OCI-M2 (cell line): Measurements from ENCODE around the gene PAQR3.

Source experiments
- DNase-seq: peaks from one replicate; lab custom pipeline; 2025; ENCODE audit not compliant: unreplicated experiment; lab: John Stamatoyannopoulos, UW

Gene PAQR3, protein sequence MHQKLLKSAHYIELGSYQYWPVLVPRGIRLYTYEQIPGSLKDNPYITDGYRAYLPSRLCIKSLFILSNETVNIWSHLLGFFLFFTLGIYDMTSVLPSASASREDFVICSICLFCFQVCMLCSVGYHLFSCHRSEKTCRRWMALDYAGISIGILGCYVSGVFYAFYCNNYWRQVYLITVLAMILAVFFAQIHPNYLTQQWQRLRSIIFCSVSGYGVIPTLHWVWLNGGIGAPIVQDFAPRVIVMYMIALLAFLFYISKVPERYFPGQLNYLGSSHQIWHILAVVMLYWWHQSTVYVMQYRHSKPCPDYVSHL

GRCh38 chr4:78938868-78939666 is at the start of gene PAQR3:
TSS of gene PAQR3 (minus strand) at chr4:78939438. CDS start at chr4:78939224, 214 bp downstream.
- peak; percentile 19 for DNase-seq

DNA sequence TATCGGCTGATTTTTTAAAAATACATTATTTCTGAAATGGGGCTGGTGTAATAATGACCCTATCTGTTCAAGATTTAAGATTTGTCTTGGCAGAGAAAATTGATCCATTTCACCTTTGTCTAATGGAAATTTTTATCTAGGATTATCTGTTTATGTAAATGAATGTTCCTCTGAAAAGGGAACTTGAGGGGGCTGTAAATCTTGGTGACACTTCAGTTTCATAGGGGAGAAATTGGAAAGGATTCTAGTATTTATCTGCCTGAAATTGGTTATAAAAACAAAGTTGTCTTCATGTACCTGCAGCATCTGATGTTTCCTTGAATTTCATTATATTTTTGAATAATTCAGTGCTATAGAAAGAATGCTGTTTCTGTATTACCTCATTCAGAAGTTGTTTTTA is 48.4 kb upstream of the PAQR3 start:
- DNase-seq = no peak

GRCh38 chr4:78984593-78984992 is 45.4 kb upstream of the PAQR3 start:
- DNase-seq = no peak

GRCh38 chr4:78975865-78976264 is 36.6 kb upstream of the PAQR3 start:
- DNase-seq = no peak

- no peak for DNase-seq
Measured at GRCh38 chr4:78971776-78972175, 32.5 kb upstream of the PAQR3 start.

- no peak for DNase-seq
Measured at GRCh38 chr4:78971326-78971725, 32.1 kb upstream of the PAQR3 start.

GRCh38 chr4:78962597-78963115 is 23.4 kb upstream of the PAQR3 start:
- DNase-seq = no peak

DNA sequence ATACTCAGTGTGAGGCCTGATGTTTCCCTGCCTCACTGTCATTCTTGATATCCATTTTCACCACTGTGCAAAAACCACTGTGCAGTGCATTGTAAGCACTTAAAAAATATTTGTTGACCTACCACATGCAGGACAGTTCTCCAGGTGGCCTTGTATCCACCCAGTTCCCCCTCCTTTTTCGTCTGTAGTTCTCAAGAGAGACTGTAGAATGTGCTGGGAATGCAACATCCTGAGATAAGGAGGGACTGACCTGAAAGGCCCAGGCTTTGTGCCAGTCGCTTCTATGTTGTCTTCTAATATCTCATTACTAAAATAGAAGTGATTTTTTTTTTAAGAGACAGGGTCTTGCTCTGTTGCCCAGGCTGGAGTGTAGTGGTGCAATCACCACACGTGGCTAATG is 21.7 kb upstream of the PAQR3 start:
- no peak for DNase-seq

DNA sequence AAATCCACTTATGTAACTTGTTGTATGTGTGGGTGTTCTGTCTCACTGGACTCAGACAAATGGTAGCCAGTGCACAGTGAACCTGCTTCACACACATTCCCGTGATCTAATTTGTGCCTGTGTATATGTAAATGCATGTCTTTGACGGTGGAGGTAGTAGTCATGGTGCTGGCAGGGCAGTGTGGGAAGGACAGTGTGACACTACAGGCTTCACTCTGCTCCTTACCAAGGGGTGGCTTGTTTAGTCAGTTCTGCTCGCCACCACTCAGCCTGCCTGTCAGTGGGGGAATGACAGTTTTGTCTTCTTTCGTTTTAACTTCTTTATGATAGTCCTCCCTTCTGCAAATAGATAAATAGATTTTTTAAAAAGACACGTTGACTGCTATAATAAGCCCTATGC is 17.7 kb upstream of the PAQR3 start:
- no peak for DNase-seq

DNA sequence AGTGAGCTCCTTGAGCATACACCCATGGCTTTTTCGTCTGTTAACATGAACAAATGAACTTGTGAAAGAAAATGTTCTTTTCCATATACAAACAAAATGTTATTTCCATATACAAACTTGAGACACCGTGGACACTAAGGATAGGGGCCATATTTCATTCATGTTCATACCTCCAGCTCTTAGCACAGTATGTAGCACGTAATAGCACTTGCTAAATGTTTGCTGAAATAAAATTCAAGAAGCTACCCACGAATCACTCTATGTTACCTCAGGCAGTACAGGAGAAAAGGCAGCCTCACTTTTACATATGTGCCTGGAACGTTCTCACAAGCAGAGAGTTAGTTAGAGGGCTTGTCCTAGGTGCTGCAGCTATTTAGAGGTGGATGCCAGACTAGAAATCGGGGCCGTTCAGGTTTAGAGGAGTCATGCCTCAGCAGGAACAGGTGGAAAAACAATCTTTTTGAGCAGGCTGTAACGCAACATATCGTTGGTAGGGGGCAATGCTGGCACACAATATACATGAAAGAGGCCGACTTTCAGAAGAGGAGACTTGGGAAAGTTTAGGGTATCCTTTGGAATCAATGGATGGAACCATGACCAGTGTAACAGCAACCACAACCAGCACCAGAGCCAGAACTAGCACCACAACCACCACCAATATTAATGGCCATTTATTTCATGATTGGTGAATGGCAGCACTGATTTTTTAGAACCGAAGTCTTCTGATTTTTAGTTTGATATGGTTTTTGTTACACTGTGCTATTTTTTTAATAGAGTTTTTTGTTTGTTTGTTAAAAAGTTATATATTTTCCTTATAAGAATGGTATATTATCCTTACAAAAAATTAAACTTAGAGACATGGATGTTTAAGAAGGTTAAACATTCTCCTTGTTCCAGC is 14.8 kb upstream of the PAQR3 start:
- no peak for DNase-seq

- no peak for DNase-seq
Measured at GRCh38 chr4:78953231-78953630, 14.0 kb upstream of the PAQR3 start.

DNA sequence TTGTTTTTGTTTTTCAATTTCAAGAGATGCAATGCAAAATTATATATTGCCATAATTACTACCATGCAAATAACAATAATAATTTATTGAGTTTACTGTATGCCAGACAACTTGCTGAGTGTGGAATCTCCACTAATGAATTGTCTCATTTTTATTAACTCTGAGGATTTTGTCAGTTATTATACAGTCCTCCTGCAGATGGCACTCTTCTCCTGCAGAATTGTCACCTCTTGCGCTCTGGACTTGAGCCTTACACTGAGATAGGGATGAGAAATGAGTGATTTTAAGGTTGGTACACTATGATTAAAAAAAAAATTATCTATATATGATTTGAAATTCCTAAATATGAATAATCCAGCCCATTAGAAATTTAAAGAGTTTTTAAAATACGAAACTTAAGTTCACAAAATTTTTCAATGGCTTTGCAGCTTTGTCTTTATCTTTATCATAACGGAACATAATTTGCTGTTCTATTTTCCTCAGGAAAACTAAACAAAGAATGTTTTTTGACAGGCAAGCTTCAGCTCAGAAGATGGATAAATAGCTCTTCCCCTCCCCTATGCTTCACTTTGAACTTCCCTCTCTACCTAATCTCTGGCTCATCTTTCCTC is 12.7 kb upstream of the PAQR3 start:
- no peak for DNase-seq

DNA sequence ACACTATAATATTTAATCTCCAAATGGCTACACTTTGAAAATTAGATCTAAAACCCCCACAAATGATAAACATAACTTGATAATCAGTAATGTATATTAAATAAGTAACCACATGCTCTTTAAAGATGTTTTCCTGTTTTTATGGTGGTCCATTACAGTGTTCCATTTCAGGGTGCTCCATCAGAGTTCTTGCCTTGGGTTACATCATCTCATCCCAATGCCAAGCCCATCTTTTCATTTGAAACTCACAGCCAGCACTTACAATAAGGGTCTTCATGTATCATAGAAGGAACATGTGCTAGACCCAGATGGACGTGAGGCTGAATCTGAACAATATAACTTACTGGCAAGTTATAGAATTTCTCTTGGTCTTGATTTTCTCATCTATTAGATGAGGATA is 10.5 kb upstream of the PAQR3 start:
- no peak for DNase-seq

- no peak for DNase-seq
Measured at GRCh38 chr4:78945651-78946179, 6.5 kb upstream of the PAQR3 start.

DNA sequence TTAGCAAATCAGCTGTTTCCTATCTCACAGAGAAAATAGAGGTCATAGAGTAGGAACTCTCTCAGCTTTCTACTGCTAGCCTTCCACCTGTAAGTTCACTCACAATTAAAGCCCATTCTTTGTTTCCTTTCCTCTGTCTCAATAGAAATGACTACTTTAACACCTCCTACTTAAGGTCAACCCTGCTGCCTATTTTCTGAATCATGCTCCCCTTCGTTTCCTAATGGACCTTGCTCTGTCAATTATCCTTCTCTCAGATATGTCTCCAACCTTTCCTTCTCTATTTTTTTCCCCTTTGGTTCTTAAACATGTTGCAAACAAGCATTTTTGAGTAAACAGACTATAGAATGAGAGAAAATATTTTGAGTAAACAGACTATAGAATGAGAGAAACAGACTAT is 5.1 kb upstream of the PAQR3 start:
- DNase-seq = no peak

DNA sequence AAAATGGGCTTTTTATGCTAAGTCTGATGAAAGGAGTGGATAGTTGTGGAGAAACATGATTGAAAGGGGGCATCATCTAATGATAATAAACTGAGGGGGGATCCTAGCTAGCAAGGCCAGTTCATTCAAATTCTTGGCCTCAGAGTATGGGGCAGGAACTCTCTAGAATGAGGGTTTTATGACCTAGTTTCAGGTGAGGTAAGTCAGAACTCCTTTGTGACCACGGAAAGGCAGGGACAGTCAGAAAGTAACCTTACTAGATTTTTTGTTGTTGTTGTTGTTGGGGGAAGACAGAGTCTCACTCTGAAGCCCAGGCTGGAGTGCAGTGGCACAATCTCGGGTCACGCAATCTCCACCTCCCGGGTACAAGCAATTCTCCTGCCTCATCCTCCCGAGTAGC is 1.5 kb upstream of the PAQR3 start:
- no peak for DNase-seq

DNA sequence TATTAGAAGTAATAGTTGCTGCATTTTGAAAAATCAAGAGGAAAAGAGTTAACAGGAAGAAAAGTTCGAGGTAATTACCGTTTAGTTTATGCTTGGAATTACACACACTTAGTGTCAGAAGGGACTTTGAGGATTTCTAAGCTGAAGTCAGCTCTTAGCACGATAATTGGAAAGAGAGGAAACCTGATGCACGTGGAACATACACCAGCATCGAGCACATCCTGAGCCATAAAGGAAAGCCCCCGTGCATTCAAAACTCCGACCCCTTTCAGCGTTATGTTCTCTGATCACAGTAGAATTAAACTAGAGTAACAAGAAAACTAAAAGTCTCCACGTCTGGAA is 400 bp upstream of the PAQR3 start:
- DNase-seq = no peak

DNA sequence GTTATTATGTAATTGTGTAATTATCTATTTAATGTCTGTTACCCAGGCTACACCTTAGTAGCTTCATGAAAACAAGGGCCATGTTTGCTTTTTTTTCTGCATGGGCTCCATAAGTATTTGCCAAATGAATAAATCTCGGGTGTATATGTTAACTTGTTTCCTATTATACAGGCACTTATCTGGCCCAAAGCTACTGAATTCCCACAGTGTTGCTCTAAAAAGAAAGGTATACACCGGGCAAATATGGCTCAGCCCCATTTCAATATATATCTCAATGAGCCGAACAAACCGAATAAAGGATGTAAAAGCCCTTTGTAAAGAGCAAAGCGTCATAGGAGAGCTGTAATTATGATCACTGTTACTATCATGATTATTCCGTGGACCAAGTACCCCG is 767 bp downstream of the PAQR3 start:
- no peak for DNase-seq

GRCh38 chr4:78937837-78938236 is 1.4 kb downstream of the PAQR3 start:
- no peak for DNase-seq

DNA sequence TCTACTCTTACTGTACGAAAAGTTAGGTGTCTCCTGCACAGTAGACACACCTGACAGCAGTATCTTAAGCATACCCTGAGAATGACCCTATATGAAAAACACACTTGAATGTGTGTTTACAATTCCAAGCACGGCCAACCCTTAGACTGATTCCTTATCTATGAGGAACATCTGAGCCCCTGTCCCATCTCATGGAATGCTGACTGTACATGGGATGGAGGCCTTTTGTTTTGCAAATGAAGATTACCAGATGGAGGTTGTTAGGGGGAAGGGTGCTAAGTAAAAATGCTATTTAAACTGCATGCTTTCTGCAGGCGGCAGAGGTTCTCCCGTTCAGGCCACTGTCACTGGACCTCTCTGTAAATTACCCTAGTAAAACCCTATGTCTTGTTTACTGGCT is 2.2 kb downstream of the PAQR3 start:
- no peak for DNase-seq
